Spinal cord (tissue), 10 donors: ENCODE data around the gene FAM107B. TPM values are rescaled to one million over a fixed set of nuclear protein-coding genes. Genes with fewer than 3 reads are reported as not detected.
A peak's percentile ranks its signal among the peaks of the same experiment; 100 is the strongest.

ENCODE experiments used
- DNase-seq, 6 donors: peaks; one replicate each; pipeline versions ENCODE4 v3.0.0 to v3.0.0-alpha.2; 2013 to 2015; ENCODE audit warnings: low spot score in 6 of 6, low read depth in 4 of 6
- H3K27ac ChIP-seq: one replicate; pipeline ENCODE4 v1.5.1; 2013; ENCODE audit warnings: low read depth, low read length, control low read depth
- H3K27me3 ChIP-seq: one replicate; pipeline ENCODE4 v1.6.1; 2013; ENCODE audit warnings: low read length; ENCODE audit not compliant: control insufficient read depth, insufficient read depth
- H3K36me3 ChIP-seq: one replicate; pipeline ENCODE4 v1.6.1; 2013; ENCODE audit warnings: low read length; ENCODE audit not compliant: control insufficient read depth, insufficient read depth
- H3K4me1 ChIP-seq: one replicate; pipeline ENCODE4 v1.6.1; 2013; ENCODE audit warnings: low read length; ENCODE audit not compliant: control insufficient read depth, insufficient read depth
- H3K4me3 ChIP-seq: one replicate; pipeline ENCODE4 v1.5.1; 2013; ENCODE audit warnings: low read depth, low read length, control low read depth
- H3K9me3 ChIP-seq: one replicate; pipeline ENCODE4 v1.6.1; 2013; ENCODE audit warnings: low read length; ENCODE audit not compliant: control insufficient read depth, insufficient read depth
- WGBS: methylation state at CpG from one replicate; pipeline ENCODE4 v1.1.5; 2013; ENCODE audit warnings: missing lambda C conversion rate; ENCODE audit not compliant: insufficient coverage; 5-methylcytosine and 5-hydroxymethylcytosine counted together
- polyA plus RNA-seq, 2 donors: library from polyadenylated mRNA; unstranded; fragments of 120-200 nt; gene quantifications; one replicate each; pipeline ENCODE4 v1.2.1, GENCODE V29; 2013; ENCODE audit not compliant: insufficient read length in 2 of 2
- total RNA-seq, 2 donors: library from RNA; depleted of rRNA in 1 of 2; stranded (reverse); fragments of 120-200 nt in 1 of 2; fragments of >200 nt in 1 of 2; gene quantifications; one replicate each; pipeline versions ENCODE4 v1.2.3 to v1.2.4, GENCODE V29; 2013 to 2014
- donor health status: healthy.

FAM107B gene
- total and polyA plus RNA-seq, 4 donors = 36.4 to 56.9 (median 47.1) TPM

DNA sequence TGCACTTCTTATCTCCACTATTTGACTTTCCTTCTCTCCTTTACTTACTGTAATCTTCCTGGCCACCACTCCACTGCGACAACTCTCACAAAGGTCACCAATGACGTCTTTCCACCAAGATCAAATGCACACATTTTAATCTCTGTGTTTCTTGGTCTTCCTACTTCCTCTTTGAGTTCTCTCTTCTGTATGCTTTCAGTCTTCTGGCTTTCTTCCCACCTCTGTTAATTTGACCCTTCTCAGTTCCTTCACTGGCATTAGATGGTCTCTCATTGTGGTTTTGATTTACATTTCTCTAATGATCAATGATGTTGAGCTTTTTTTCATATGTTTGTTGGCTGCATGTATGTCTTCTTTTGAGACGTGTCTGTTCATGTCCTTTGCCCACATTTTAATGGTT is 31.9 kb downstream of the FAM107B start:
- Histone ChIP-seq H3K9me3 (no peaks in the 10 kb centered on the region), H3K27ac (no peak overlapping the region), H3K4me3 (no peak overlapping the region), H3K36me3 (no peaks in the 10 kb centered on the region), H3K27me3 (no peaks in the 10 kb centered on the region), H3K4me1 (no peaks in the 10 kb centered on the region)
- DNase-seq = no peak
- WGBS = 40% methylated on average over 2 of the region's 3 CpGs

DNA sequence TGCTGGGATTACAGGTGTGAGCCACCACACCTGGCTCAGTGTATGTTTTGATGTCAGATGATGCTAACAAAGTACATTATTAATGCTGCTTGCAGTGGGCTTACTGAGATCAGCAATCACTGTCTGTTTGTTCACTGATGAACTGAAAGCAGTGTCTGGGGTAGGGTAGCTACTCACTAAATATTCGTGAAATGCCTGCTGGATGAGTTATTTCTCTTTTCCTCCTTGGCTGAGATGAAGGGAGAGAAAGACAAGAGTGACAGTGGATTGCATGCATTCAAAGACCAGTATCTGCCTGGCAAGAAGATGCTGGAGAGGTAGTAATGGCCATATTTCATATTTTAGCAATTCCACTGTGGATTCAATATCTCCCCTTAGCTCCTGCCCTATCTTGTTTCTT is 32.3 kb downstream of the FAM107B start:
- Histone ChIP-seq H3K4me3 (no peak overlapping the region), H3K27ac (no peak overlapping the region), H3K9me3 (no peaks in the 10 kb centered on the region), H3K36me3 (no peaks in the 10 kb centered on the region), H3K27me3 (no peaks in the 10 kb centered on the region), H3K4me1 (peaks cover 4% of the 10 kb centered on the region)
- DNase-seq = no peak
- WGBS = 75% methylated on average over 1 of the region's 1 CpG

DNA sequence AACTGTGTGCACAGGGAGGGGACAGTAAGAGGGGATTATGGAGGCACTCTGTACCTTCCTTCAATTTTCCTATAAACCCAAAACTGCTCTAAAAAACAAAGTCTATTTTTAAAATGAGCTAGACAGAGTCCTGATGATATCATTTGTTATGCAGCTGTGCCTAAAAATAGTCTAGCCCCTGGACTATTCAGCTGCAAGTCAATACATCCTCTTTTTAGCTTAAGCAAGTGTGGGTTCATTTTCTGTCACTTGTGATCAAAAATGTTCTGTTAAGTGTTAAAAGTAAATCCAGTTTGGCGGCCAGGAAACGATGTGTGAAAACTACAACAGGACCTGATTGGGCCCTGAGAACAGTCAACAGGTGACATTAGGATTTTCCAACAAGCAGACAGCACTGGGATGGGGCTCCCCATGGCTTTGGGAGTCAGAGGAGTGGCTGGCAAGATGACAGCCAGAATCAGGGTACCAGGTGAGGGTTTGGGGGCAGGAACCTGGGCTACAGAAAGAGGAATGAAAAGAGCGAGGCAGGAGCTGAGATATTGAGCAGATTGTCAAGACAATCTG is 33.9 kb downstream of the FAM107B start:
- no peaks in the 10 kb centered on the region for H3K36me3 ChIP-seq
- WGBS = 86% methylated on average over 3 of the region's 3 CpGs
- H3K9me3 ChIP-seq = no peaks in the 10 kb centered on the region
- no peaks in the 10 kb centered on the region for H3K27me3 ChIP-seq
- H3K27ac ChIP-seq = no peak overlapping the region
- DNase-seq = no peak
- no peak overlapping the region for H3K4me3 ChIP-seq
- peaks cover 11% of the 10 kb centered on the region for H3K4me1 ChIP-seq

DNA sequence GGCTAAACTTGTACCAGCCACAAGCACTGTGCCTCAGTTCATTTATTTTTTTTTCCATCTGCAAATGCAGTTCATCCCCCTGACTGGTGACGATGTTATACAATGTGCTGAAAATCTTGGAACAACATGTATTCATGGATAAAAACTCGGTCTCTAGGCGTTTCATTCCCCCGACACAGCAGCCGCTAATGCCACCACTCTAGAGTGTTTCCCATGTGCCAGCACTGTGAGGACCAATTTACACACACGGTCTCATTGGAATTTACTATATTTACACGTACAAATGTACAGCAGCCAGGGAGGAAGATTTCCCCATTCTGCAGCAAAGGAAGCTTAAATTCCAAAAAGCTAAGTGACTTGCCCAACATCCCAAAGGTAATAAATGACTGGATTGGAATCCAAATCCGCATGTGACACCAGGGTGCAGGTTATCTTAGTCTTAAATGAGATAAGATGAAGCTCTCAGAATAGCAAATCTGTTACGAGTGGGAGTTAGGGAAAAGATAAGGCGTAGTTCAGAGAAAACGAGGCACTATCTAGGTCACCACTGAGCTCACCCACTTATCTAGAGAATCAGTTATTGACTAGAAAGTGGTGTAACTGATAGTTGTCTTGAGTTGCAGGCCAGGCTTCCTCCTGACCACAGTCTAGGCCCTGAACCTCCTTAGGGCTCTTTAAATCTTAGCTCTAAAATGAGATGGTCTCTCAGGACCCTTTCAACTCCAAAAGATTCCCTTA is 36.7 kb downstream of the FAM107B start:
- 84% methylated on average over 7 of the region's 11 CpGs for WGBS
- no peak overlapping the region for H3K4me3 ChIP-seq
- peak in 1 of 6 donors; percentile 43 for DNase-seq

DNA sequence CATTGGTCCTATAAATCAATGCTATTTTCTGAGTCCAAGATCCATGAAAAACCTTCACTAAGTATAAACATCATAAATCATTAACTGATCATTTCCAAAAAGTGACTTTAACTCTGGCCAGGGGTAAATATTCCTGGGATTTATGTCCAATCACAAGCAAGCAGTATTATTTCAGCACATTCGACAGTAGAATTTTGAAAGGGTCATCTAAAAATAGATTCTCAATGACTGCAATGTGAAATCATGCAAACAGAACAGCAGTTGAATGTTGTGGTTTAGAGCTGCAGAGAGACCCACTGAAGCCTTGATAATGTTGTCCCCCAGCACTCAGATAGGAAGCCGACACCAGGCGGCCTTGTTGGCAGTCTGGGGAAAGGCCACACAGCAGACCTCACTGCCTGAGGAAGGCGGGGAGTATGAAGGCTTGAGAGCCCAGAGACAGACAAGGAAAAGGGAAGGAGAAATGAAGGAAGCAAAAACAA is 38.1 kb downstream of the FAM107B start:
- H3K9me3 ChIP-seq = no peaks in the 10 kb centered on the region
- 27% methylated on average over 3 of the region's 4 CpGs for WGBS
- H3K36me3 ChIP-seq = no peaks in the 10 kb centered on the region
- no peak overlapping the region for H3K4me3 ChIP-seq
- peak overlapping the region; percentile 81 for H3K27ac ChIP-seq
- peak in 2 of 6 donors; percentile 51 to 72 for DNase-seq
- H3K4me1 ChIP-seq = peaks cover 20% of the 10 kb centered on the region
- H3K27me3 ChIP-seq = no peaks in the 10 kb centered on the region

More for the DNA sequence above, 36.7 kb downstream of the FAM107B start:
- Histone ChIP-seq H3K27me3 (no peaks in the 10 kb centered on the region), H3K4me1 (peaks cover 20% of the 10 kb centered on the region), H3K36me3 (no peaks in the 10 kb centered on the region), H3K27ac (peak overlapping the region; percentile 81), H3K9me3 (no peaks in the 10 kb centered on the region)

DNA sequence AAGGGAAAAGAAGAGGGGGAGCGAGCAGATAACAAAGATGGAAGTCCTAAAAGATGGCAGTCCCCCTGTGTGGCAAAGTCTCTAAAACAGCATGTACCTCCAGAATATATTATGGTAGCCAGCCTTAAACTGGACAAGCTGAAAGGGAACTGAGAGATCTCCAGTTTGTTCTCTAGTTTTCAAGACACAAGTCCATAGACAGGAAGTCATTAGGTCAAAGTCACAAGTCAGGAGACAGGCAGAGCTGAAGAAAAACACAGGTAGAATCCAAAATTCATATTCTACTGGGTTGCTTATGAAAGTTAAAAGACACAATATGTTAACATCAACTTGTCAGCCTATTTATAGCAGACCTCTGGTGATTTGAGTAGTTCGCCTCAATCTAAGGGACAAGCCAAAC is 38.7 kb downstream of the FAM107B start:
- WGBS = no CpG with 5 or more reads among the region's 2 CpGs
- peaks cover 20% of the 10 kb centered on the region for H3K4me1 ChIP-seq
- no peaks in the 10 kb centered on the region for H3K9me3 ChIP-seq
- no peaks in the 10 kb centered on the region for H3K27me3 ChIP-seq
- no peaks in the 10 kb centered on the region for H3K36me3 ChIP-seq
- H3K4me3 ChIP-seq = no peak overlapping the region
- H3K27ac ChIP-seq = no peak overlapping the region
- DNase-seq = no peak

DNA sequence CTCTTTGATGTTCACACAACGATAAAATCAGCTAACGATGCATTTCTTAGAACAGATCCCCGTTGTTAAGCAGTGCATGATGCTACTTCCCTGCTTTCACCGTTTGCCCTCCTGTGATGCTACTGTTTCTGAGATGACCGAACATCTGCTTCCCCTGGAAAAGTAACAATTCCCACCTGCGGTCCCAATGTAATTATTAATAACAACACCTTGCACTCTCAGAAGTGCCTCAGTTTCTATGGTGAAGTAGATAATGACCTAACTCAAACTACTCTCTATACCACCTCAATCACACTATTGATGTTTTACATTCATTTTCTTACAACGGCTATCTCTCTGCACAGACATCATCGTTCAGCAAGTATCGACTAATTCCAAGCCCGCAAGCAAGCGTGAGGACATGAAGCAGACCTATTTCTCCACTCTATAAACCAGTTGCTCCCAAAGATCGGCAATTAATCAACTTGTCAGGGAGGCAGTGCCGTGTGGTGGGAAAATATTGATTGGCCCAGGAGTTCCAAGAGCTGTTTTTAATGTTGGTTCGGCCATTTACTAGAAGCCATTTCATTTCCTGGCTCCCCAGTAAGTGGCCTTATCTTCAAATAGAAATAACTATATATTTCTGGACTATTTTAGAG is 42.7 kb downstream of the FAM107B start:
- DNase-seq = peak in 1 of 6 donors; percentile 59
- Histone ChIP-seq H3K27me3 (no peaks in the 10 kb centered on the region), H3K27ac (no peak overlapping the region), H3K4me1 (peaks cover 12% of the 10 kb centered on the region), H3K4me3 (no peak overlapping the region), H3K9me3 (no peaks in the 10 kb centered on the region), H3K36me3 (no peaks in the 10 kb centered on the region)
- 74% methylated on average over 9 of the region's 14 CpGs for WGBS

DNA sequence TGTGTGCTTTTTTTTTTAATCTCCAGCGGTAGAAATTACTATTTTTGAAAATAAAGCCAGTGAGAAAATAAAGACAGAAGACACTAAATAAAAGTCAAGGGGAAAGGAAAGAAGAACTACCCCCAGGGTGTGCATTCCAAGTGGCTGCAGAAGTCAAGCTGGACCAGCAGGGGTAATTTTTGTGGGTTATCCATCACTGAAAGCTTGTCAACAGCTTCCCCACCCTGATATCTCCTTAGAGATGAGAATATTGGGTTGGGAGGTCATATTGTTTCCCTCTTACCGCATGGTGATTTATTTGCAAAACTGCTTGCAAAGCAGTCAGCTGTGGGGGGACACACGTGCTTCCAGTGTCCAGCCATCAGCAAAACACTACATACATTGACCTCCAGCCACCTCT is 46.4 kb downstream of the FAM107B start:
- H3K4me1 ChIP-seq = no peaks in the 10 kb centered on the region
- H3K36me3 ChIP-seq = no peaks in the 10 kb centered on the region
- no peak overlapping the region for H3K4me3 ChIP-seq
- no peak for DNase-seq
- no CpG with 5 or more reads among the region's 3 CpGs for WGBS
- H3K27me3 ChIP-seq = no peaks in the 10 kb centered on the region
- no peaks in the 10 kb centered on the region for H3K9me3 ChIP-seq
- H3K27ac ChIP-seq = no peak overlapping the region

DNA sequence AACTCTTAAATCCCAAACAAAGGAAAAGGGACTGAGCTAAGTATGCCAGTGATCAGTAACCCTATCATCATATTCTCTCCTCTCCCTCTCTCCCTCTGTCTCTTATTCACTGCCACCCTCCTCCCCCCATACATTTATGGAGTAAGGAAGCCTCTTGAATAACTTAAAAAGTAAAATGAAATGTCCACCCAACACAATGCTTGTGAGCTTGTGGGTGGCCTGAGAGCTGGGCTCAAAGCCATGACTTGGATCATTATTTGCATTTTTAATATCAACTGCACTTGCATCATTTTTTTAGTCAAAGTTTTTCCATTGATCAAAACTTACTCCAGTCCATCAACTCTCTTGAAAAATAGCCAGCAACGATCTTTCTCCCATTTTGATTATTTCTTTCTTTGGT is 46.8 kb downstream of the FAM107B start:
- Histone ChIP-seq H3K27me3 (no peaks in the 10 kb centered on the region), H3K4me1 (no peaks in the 10 kb centered on the region), H3K27ac (no peak overlapping the region), H3K4me3 (no peak overlapping the region), H3K36me3 (no peaks in the 10 kb centered on the region), H3K9me3 (no peaks in the 10 kb centered on the region)
- no CpG with 5 or more reads among the region's 1 CpG for WGBS
- no peak for DNase-seq
